Esophagus muscularis mucosa (tissue), 3 donors: ENCODE measurements around the gene C8G.

ENCODE experiments used
- EP300 ChIP-seq: sonication (generic); formaldehyde crosslinking; IDR thresholded peaks from one replicate; pipeline ENCODE4 v1.6.1; 2017; ENCODE audit warnings: antibody characterized with exemption
- POLR2AphosphoS5 ChIP-seq, 2 donors: sonication (generic); formaldehyde crosslinking; IDR thresholded peaks; one replicate each; pipeline ENCODE4 v1.6.1; 2017; ENCODE audit warnings: antibody characterized with exemption in 2 of 2

DNA sequence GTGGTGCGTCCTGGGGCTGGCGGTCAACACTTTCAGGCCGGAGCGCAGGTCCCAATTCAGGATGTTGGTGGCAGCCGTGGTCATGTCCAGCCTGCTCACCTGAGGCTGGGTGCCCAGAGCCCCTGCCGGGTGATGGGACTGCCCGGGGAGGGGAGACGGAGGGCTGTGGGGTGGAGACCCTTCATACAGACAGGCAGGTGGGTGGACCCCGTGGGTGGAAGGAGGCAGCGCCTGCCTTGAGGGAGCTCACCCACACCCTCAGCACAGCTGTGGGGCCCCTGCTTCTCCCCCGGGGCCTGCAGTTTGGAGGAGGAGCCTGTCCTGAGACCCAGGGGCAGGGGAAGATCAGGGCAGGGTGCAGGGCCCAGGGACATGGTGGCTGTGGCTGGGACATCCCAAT, 25.3 kb downstream of the C8G start:
- TF ChIP-seq EP300 (no peak), POLR2AphosphoS5 (IDR thresholded peaks at IDR 0.05) (no peak)
